HepG2 (cell line): ENCODE data around the gene ARID5B. TPM values are rescaled to one million over a fixed set of nuclear protein-coding genes. Genes with fewer than 3 reads are reported as not detected.
A peak's percentile ranks its signal among the peaks of the same experiment; 100 is the strongest.

Experiments
- ARHGAP35 ChIP-seq: sonication (generic); formaldehyde crosslinking; IDR thresholded peaks from 2 replicates; pipeline ENCODE4 v1.9.0; 2022; ENCODE audit warnings: mild to moderate bottlenecking, inconsistent platforms, moderate library complexity, missing genetic modification reagents, borderline replicate concordance
- ARNTL ChIP-seq: sonication (generic); formaldehyde crosslinking; IDR thresholded peaks from 2 replicates; pipeline ENCODE4 v1.4.0; 2020; ENCODE audit warnings: mild to moderate bottlenecking, missing genetic modification reagents
- NFYC ChIP-seq: IDR thresholded peaks from 2 replicates; pipeline ENCODE4 v1.6.1; 2016; ENCODE audit warnings: missing genetic modification reagents, missing compliant biosample characterization
- TAF1 ChIP-seq: sonication (generic); formaldehyde crosslinking; IDR thresholded peaks from 2 replicates; pipeline ENCODE4 v1.4.0; 2020; ENCODE audit warnings: missing genetic modification reagents
- ZBTB8A ChIP-seq: sonication (generic); formaldehyde crosslinking; IDR thresholded peaks from 2 replicates; pipeline ENCODE4 v1.4.0; 2020; ENCODE audit warnings: mild to moderate bottlenecking, low read depth, missing genetic modification reagents, borderline replicate concordance
- ZC3H4 ChIP-seq: sonication (generic); formaldehyde crosslinking; IDR thresholded peaks from 2 replicates; pipeline ENCODE4 v1.4.0; 2020; ENCODE audit warnings: missing genetic modification reagents, borderline replicate concordance
- ZKSCAN5 ChIP-seq: sonication (generic); formaldehyde crosslinking; IDR thresholded peaks from 2 replicates; pipeline ENCODE4 v1.5.1; 2020; ENCODE audit warnings: mild to moderate bottlenecking, missing genetic modification reagents
- ZNF720 ChIP-seq: sonication (generic); formaldehyde crosslinking; IDR thresholded peaks from 2 replicates; pipeline ENCODE4 v1.4.0; 2020; ENCODE audit warnings: missing genetic modification reagents
- ZNF761 ChIP-seq: sonication (generic); formaldehyde crosslinking; conservative IDR thresholded peaks from 2 replicates; pipeline ENCODE4 v1.4.0; 2020; ENCODE audit warnings: mild to moderate bottlenecking, missing genetic modification reagents
- ZNF772 ChIP-seq: sonication (generic); formaldehyde crosslinking; IDR thresholded peaks from 2 replicates; pipeline ENCODE4 v1.5.0; 2020; ENCODE audit warnings: mild to moderate bottlenecking, missing genetic modification reagents
- polyA plus RNA-seq, 8 experiments: library from polyadenylated mRNA; depleted of rRNA in 3 of 8; stranded (reverse) in 7 of 8; unstranded in 1 of 8; fragments of >200 nt; fragmentation: Illumina TruSeq in 4 of 8; extraction: Trizol in 4 of 8; gene quantifications; 2 replicates each; pipeline versions ENCODE4 v1.2.1 to v1.2.3, GENCODE V29; 2011 to 2016; ENCODE audit warnings: low read depth in 4 of 8, missing spikeins in 1 of 8, mixed read lengths in 1 of 8; ENCODE audit not compliant: insufficient read depth in 1 of 8
- total RNA-seq, 5 experiments: library from RNA; depleted of rRNA; stranded (reverse); fragments of >200 nt; fragmentation: Illumina TruSeq; extraction: Trizol; gene quantifications; 2 replicates each; pipeline ENCODE4 v1.2.3, GENCODE V29; 2016; ENCODE audit warnings: low read depth in 1 of 5
- TF ChIP-seq, protein P1 (sequence below): sonication (generic); formaldehyde crosslinking; IDR thresholded peaks from 2 replicates; pipeline ENCODE4 v1.5.1; 2020; ENCODE audit warnings: missing genetic modification reagents, mild to moderate bottlenecking, borderline replicate concordance
- TF ChIP-seq, protein P2 (sequence below): IDR thresholded peaks from 2 replicates; pipeline ENCODE4 v1.6.1; 2016; ENCODE audit warnings: low read depth
- TF ChIP-seq, protein P3 (sequence below): sonication (generic); formaldehyde crosslinking; IDR thresholded peaks from 2 replicates; pipeline ENCODE4 v1.4.0; 2020; ENCODE audit warnings: missing genetic modification reagents, low read depth, mild to moderate bottlenecking, borderline replicate concordance
- TF ChIP-seq, protein P4 (sequence below): sonication (generic); formaldehyde crosslinking; IDR thresholded peaks from 2 replicates; pipeline ENCODE4 v1.4.0; 2020; ENCODE audit warnings: missing genetic modification reagents, borderline replicate concordance
- TF ChIP-seq, protein P5 (sequence below): sonication (generic); formaldehyde crosslinking; IDR thresholded peaks from 2 replicates; pipeline ENCODE4 v1.5.1; 2020; ENCODE audit warnings: missing genetic modification reagents, mild to moderate bottlenecking, borderline replicate concordance

Gene ARID5B
- total and polyA plus RNA-seq, 2 of the 13 experiments (the other 11 are each of a cell fraction or from before 2014, with no cell fraction given), result 6.2 to 21.1 TPM

DNA sequence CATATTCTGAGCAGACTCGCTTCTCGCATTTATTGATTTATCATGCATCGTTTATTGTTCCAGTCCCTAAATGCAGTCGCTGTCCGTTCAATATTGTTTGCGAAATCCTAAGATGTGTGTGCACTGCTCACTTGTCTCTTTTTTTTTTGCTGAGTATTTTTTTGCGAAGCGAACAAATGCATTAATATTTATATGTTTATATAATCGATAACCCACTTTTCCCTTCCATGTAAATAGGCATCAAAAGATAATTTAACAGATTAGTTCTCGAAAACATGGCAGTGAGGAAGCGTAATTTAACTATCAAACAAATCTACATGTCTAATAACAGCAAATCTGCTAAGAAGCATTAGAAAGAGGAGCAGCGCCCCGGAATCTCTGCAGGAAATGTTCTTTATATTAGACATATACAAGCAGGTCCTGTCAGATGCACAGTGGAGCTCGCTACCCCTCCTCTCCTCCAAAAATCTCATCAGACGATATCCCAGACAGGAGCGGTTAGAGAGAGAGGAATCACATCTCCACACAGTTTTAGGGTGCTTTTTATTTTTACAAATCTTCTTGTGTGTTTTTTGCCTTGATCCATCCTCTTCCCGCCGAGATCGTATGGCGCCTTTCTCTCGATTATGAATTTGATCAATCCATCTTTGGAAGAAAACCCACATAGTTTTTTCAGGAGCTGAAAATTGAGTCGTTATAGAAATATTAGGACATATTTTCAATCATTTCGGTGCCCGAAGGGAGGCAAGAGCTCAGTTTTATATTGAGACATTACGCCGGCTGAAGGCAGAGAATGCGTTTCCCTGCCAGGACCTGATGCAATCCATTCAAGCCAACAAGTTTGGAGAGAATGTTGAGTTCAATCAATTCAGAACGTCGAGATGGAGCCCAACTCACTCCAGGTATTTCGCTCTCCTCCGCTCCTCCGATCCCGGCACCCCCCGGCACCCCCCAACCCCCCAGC is at the start of gene ARID5B (continued):
- TF ChIP-seq, protein P1, sequence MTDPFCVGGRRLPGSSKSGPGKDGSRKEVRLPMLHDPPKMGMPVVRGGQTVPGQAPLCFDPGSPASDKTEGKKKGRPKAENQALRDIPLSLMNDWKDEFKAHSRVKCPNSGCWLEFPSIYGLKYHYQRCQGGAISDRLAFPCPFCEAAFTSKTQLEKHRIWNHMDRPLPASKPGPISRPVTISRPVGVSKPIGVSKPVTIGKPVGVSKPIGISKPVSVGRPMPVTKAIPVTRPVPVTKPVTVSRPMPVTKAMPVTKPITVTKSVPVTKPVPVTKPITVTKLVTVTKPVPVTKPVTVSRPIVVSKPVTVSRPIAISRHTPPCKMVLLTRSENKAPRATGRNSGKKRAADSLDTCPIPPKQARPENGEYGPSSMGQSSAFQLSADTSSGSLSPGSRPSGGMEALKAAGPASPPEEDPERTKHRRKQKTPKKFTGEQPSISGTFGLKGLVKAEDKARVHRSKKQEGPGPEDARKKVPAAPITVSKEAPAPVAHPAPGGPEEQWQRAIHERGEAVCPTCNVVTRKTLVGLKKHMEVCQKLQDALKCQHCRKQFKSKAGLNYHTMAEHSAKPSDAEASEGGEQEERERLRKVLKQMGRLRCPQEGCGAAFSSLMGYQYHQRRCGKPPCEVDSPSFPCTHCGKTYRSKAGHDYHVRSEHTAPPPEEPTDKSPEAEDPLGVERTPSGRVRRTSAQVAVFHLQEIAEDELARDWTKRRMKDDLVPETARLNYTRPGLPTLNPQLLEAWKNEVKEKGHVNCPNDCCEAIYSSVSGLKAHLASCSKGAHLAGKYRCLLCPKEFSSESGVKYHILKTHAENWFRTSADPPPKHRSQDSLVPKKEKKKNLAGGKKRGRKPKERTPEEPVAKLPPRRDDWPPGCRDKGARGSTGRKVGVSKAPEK (CRISPR knock-in tag), result no peak
- TF ChIP-seq, protein P2, sequence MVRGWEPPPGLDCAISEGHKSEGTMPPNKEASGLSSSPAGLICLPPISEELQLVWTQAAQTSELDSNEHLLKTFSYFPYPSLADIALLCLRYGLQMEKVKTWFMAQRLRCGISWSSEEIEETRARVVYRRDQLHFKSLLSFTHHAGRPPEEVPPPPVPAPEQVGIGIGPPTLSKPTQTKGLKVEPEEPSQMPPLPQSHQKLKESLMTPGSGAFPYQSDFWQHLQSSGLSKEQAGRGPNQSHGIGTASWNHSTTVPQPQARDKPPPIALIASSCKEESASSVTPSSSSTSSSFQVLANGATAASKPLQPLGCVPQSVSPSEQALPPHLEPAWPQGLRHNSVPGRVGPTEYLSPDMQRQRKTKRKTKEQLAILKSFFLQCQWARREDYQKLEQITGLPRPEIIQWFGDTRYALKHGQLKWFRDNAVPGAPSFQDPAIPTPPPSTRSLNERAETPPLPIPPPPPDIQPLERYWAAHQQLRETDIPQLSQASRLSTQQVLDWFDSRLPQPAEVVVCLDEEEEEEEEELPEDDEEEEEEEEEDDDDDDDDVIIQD (CRISPR knock-in tag), result no peak
- TF ChIP-seq ARNTL (CRISPR knock-in tag), result 0 out of 2 replicates have a peak, but pooled peaks have one; percentile 20
- TF ChIP-seq ZC3H4, result no peak
- TF ChIP-seq ZBTB8A (CRISPR knock-in tag), result no peak
- no peak for TF ChIP-seq ZNF772
- TF ChIP-seq ZKSCAN5 (CRISPR knock-in tag), result no peak
- TF ChIP-seq, protein P3, sequence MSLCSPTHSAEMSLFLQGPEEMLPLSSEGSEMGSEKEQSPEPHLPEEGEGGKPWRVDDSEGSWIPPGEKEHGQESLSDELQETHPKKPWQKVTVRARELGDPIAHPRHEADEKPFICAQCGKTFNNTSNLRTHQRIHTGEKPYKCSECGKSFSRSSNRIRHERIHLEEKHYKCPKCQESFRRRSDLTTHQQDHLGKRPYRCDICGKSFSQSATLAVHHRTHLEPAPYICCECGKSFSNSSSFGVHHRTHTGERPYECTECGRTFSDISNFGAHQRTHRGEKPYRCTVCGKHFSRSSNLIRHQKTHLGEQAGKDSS (CRISPR knock-in tag), result no peak
- TF ChIP-seq ZNF761 (CRISPR knock-in tag), result no peak
- no peak; the same call in 1 of the 2 replicates for TF ChIP-seq TAF1 (CRISPR knock-in tag)
- TF ChIP-seq ARHGAP35 (CRISPR knock-in tag), result no peak
- TF ChIP-seq, protein P4, sequence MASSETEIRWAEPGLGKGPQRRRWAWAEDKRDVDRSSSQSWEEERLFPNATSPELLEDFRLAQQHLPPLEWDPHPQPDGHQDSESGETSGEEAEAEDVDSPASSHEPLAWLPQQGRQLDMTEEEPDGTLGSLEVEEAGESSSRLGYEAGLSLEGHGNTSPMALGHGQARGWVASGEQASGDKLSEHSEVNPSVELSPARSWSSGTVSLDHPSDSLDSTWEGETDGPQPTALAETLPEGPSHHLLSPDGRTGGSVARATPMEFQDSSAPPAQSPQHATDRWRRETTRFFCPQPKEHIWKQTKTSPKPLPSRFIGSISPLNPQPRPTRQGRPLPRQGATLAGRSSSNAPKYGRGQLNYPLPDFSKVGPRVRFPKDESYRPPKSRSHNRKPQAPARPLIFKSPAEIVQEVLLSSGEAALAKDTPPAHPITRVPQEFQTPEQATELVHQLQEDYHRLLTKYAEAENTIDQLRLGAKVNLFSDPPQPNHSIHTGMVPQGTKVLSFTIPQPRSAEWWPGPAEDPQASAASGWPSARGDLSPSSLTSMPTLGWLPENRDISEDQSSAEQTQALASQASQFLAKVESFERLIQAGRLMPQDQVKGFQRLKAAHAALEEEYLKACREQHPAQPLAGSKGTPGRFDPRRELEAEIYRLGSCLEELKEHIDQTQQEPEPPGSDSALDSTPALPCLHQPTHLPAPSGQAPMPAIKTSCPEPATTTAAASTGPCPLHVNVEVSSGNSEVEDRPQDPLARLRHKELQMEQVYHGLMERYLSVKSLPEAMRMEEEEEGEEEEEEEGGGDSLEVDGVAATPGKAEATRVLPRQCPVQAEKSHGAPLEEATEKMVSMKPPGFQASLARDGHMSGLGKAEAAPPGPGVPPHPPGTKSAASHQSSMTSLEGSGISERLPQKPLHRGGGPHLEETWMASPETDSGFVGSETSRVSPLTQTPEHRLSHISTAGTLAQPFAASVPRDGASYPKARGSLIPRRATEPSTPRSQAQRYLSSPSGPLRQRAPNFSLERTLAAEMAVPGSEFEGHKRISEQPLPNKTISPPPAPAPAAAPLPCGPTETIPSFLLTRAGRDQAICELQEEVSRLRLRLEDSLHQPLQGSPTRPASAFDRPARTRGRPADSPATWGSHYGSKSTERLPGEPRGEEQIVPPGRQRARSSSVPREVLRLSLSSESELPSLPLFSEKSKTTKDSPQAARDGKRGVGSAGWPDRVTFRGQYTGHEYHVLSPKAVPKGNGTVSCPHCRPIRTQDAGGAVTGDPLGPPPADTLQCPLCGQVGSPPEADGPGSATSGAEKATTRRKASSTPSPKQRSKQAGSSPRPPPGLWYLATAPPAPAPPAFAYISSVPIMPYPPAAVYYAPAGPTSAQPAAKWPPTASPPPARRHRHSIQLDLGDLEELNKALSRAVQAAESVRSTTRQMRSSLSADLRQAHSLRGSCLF, result no peak
- no peak for TF ChIP-seq NFYC (CRISPR knock-in tag)
- TF ChIP-seq, protein P5, sequence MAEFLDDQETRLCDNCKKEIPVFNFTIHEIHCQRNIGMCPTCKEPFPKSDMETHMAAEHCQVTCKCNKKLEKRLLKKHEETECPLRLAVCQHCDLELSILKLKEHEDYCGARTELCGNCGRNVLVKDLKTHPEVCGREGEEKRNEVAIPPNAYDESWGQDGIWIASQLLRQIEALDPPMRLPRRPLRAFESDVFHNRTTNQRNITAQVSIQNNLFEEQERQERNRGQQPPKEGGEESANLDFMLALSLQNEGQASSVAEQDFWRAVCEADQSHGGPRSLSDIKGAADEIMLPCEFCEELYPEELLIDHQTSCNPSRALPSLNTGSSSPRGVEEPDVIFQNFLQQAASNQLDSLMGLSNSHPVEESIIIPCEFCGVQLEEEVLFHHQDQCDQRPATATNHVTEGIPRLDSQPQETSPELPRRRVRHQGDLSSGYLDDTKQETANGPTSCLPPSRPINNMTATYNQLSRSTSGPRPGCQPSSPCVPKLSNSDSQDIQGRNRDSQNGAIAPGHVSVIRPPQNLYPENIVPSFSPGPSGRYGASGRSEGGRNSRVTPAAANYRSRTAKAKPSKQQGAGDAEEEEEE (CRISPR knock-in tag), result no peak
- no peak for TF ChIP-seq ZNF720 (CRISPR knock-in tag)
